ENCODE measurements around the gene ZNF689. TPM values are rescaled to one million over a fixed set of nuclear protein-coding genes. Genes with fewer than 3 reads are reported as not detected.

The ZNF689 gene
- total RNA-seq, 1 experiment from 2014 or later, result 21.1 TPM

DNA sequence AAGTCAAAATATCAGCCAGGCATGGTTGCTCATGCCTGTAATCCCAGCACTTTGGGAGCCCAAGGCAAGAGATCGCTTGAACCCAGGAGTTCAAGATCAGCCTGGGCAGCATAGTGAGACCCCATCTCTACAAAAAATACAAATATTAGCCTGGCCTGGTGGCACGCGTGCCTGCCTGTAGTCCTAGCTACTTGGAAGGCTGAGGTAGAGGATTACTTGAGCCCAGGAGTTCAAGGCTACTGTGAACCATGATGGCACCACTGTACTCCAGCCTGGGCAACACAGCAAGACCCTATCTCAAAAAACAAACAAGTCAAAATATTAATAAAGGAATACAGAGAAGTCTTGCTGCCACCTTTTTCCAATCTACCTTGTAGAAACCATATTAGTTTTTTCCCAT, 4.2 kb downstream of the ZNF689 start:
- Histone ChIP-seq H2BK12ac (ENCODE audit: insufficient read length, low read depth, low read length) (no peak overlapping the region), H2BK5ac (ENCODE audit: insufficient read length, low read length) (no peak overlapping the region), H3K27me3 (ENCODE audit: insufficient read depth, low read length) (no peaks in the 10 kb centered on the region), H3K56ac (ENCODE audit: insufficient read length, low read depth, low read length) (no peak overlapping the region), H3K9me3 (ENCODE audit: control insufficient read depth, low read depth, low read length) (no peaks in the 10 kb centered on the region), H2AK5ac (ENCODE audit: insufficient read length, low read length) (no peak overlapping the region), H3K4me1 (ENCODE audit: insufficient read depth, low read length) (no peaks in the 10 kb centered on the region), H3K23ac (ENCODE audit: insufficient read length, low read depth, low read length) (no peak overlapping the region), H2BK15ac (ENCODE audit: low read depth, low read length) (no peak overlapping the region), H3K18ac (ENCODE audit: insufficient read length, low read depth, low read length) (no peak overlapping the region), H3K14ac (ENCODE audit: insufficient read depth, low read length) (no peak overlapping the region), H4K91ac (ENCODE audit: insufficient read length, low read depth, low read length) (no peak overlapping the region), H3K79me1 (ENCODE audit: insufficient read depth, low read depth, low read length, poor library complexity, severe bottlenecking) (no peaks in the 10 kb centered on the region), H4K8ac (replicated peaks; ENCODE audit: insufficient read length, low read depth, low read length) (no peak overlapping the region), H3K9ac (ENCODE audit: extremely low read depth, insufficient read length, low read length) (no peak overlapping the region), H2BK120ac (ENCODE audit: low read depth, low read length, poor library complexity, severe bottlenecking) (no peak overlapping the region), H4K5ac (ENCODE audit: insufficient read length, low read depth, low read length) (no peak overlapping the region), H3K27ac (ENCODE audit: insufficient read length, low read depth, low read length) (no peak overlapping the region), H3T11ph (ENCODE audit: low read length) (no peak overlapping the region), H2AFZ (ENCODE audit: low read length) (no peak overlapping the region), H3K79me2 (ENCODE audit: insufficient read depth, low read length) (peaks cover 2% of the 10 kb centered on the region; the same call in 1 of the 2 replicates), H2BK20ac (ENCODE audit: low read depth, low read length, poor library complexity, severe bottlenecking) (no peak overlapping the region), H3K4ac (ENCODE audit: low read depth, low read length) (no peak overlapping the region), H4K20me1 (ENCODE audit: control insufficient read depth, insufficient read depth, insufficient read length) (no peaks in the 10 kb centered on the region), H3K23me2 (ENCODE audit: insufficient read length, low read depth, low read length, poor library complexity, severe bottlenecking) (peaks cover 5% of the 10 kb centered on the region), H3K4me2 (ENCODE audit: insufficient read depth, insufficient read length, low read length) (no peak overlapping the region)
- DNase-seq, result no peak
- Mint-ChIP-seq H3K36me3 (ENCODE audit: insufficient read depth in 1 of 3, low read depth in 3 of 3) (peaks cover 18 to 51% (median 45%) of the 10 kb centered on the region in 3 experiments; a peak in 6 of 7 replicates), H3K27me3 (ENCODE audit: low read depth) (no peaks in the 10 kb centered on the region), H3K4me1 (peaks cover 3 to 11% of the 10 kb centered on the region in 2 experiments), H3K9me3 (peaks cover 0 to under 1% of the 10 kb centered on the region in 2 experiments; a peak in 1 of 5 replicates), H3K4me3 (no peak overlapping the region), H3K27ac (no peak overlapping the region)
- TF ChIP-seq, protein P1, sequence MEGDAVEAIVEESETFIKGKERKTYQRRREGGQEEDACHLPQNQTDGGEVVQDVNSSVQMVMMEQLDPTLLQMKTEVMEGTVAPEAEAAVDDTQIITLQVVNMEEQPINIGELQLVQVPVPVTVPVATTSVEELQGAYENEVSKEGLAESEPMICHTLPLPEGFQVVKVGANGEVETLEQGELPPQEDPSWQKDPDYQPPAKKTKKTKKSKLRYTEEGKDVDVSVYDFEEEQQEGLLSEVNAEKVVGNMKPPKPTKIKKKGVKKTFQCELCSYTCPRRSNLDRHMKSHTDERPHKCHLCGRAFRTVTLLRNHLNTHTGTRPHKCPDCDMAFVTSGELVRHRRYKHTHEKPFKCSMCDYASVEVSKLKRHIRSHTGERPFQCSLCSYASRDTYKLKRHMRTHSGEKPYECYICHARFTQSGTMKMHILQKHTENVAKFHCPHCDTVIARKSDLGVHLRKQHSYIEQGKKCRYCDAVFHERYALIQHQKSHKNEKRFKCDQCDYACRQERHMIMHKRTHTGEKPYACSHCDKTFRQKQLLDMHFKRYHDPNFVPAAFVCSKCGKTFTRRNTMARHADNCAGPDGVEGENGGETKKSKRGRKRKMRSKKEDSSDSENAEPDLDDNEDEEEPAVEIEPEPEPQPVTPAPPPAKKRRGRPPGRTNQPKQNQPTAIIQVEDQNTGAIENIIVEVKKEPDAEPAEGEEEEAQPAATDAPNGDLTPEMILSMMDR (conservative IDR thresholded peaks at IDR 0.05), result no peak
- no CpG with 5 or more reads among the region's 3 CpGs for WGBS (ENCODE audit: extremely low coverage, insufficient read length, low lambda C conversion rate)

Measured in H9 (cell line).